ENCODE data around the gene CAMK1D.

CAMK1D gene

GRCh38 chr10:12377658-12378290, 28.4 kb downstream of the CAMK1D start:
- DNase-seq = no peak

- no peak for DNase-seq
Measured at GRCh38 chr10:12380999-12381398, 31.7 kb downstream of the CAMK1D start.

GRCh38 chr10:12381536-12382156, 32.3 kb downstream of the CAMK1D start:
- DNase-seq = no peak

- no peak for DNase-seq
Measured at GRCh38 chr10:12382157-12382548, 32.8 kb downstream of the CAMK1D start.

GRCh38 chr10:12382956-12383531, 33.7 kb downstream of the CAMK1D start:
- no peak for DNase-seq

- no peak for DNase-seq
Measured at GRCh38 chr10:12384906-12385305, 35.6 kb downstream of the CAMK1D start.

GRCh38 chr10:12387561-12388210, 38.3 kb downstream of the CAMK1D start:
- no peak for DNase-seq

GRCh38 chr10:12388671-12389070, 39.3 kb downstream of the CAMK1D start:
- no peak for DNase-seq

- no peak for DNase-seq
Measured at GRCh38 chr10:12389154-12389734, 39.9 kb downstream of the CAMK1D start.

- no peak for DNase-seq
Measured at GRCh38 chr10:12390733-12391132, 41.4 kb downstream of the CAMK1D start.

GRCh38 chr10:12391206-12391605, 41.9 kb downstream of the CAMK1D start:
- DNase-seq = no peak

- no peak for DNase-seq
Measured at GRCh38 chr10:12393831-12394230, 44.5 kb downstream of the CAMK1D start.

GRCh38 chr10:12394241-12395033, 45.1 kb downstream of the CAMK1D start:
- no peak for DNase-seq

GRCh38 chr10:12396093-12396492, 46.7 kb downstream of the CAMK1D start:
- DNase-seq = no peak

- DNase-seq = no peak
Measured at GRCh38 chr10:12396567-12396966, 47.2 kb downstream of the CAMK1D start.

GRCh38 chr10:12397147-12397896, 48.0 kb downstream of the CAMK1D start:
- DNase-seq = no peak

GRCh38 chr10:12397941-12398340, 48.6 kb downstream of the CAMK1D start:
- DNase-seq = no peak

- DNase-seq = no peak
Measured at GRCh38 chr10:12400266-12400931, 51.1 kb downstream of the CAMK1D start.

GRCh38 chr10:12401466-12401865, 52.1 kb downstream of the CAMK1D start:
- DNase-seq = no peak

- no peak for DNase-seq
Measured at GRCh38 chr10:12403119-12403518, 53.8 kb downstream of the CAMK1D start.
